ENCODE data around the gene AGBL1.

AGBL1 gene

GRCh38 chr15:86317384-86317740, 237.7 kb downstream of the AGBL1 start:
- Histone ChIP-seq H3K36me3 (no peaks in the 10 kb centered on the region), H3K27ac (no peak overlapping the region), H3K9me3 (no peaks in the 10 kb centered on the region), H3K4me3 (ENCODE audit: low read depth in 1 of 2, low read length in 1 of 2) (no peak overlapping the region), H3K27me3 (no peaks in the 10 kb centered on the region), H3K4me1 (ENCODE audit: control insufficient read depth in 1 of 2, insufficient read depth in 1 of 2, low read depth in 1 of 2, low read length in 1 of 2) (no peaks in the 10 kb centered on the region)
- TF ChIP-seq CTCF (IDR thresholded peaks at IDR 0.05), result no peak

GRCh38 chr15:86322629-86323028, 243.0 kb downstream of the AGBL1 start:
- Histone ChIP-seq H3K27ac (no peak overlapping the region), H3K4me1 (ENCODE audit: control insufficient read depth in 1 of 2, insufficient read depth in 1 of 2, low read depth in 1 of 2, low read length in 1 of 2) (no peaks in the 10 kb centered on the region), H3K36me3 (no peaks in the 10 kb centered on the region), H3K4me3 (ENCODE audit: low read depth in 1 of 2, low read length in 1 of 2) (no peak overlapping the region), H3K9me3 (no peaks in the 10 kb centered on the region), H3K27me3 (no peaks in the 10 kb centered on the region)
- TF ChIP-seq CTCF (IDR thresholded peaks at IDR 0.05), result no peak

GRCh38 chr15:86327230-86327865, 247.7 kb downstream of the AGBL1 start:
- H3K27ac ChIP-seq, result no peak overlapping the region
- H3K4me1 ChIP-seq (ENCODE audit: control insufficient read depth in 1 of 2, insufficient read depth in 1 of 2, low read depth in 1 of 2, low read length in 1 of 2), result no peaks in the 10 kb centered on the region
- H3K9me3 ChIP-seq, result peaks cover 4% of the 10 kb centered on the region
- H3K27me3 ChIP-seq, result no peaks in the 10 kb centered on the region
- TF ChIP-seq CTCF (IDR thresholded peaks at IDR 0.05), result no peak
- H3K4me3 ChIP-seq (ENCODE audit: low read depth in 1 of 2, low read length in 1 of 2), result no peak overlapping the region
- H3K36me3 ChIP-seq, result no peaks in the 10 kb centered on the region

GRCh38 chr15:86328658-86329057, 249.0 kb downstream of the AGBL1 start:
- no peak for TF ChIP-seq CTCF (IDR thresholded peaks at IDR 0.05)
- no peaks in the 10 kb centered on the region for H3K27me3 ChIP-seq
- H3K27ac ChIP-seq, result no peak overlapping the region
- H3K4me1 ChIP-seq (ENCODE audit: control insufficient read depth in 1 of 2, insufficient read depth in 1 of 2, low read depth in 1 of 2, low read length in 1 of 2), result no peaks in the 10 kb centered on the region
- H3K9me3 ChIP-seq, result peaks cover 4% of the 10 kb centered on the region
- no peak overlapping the region for H3K4me3 ChIP-seq (ENCODE audit: low read depth in 1 of 2, low read length in 1 of 2)
- no peaks in the 10 kb centered on the region for H3K36me3 ChIP-seq

GRCh38 chr15:86329311-86330013, 249.8 kb downstream of the AGBL1 start:
- TF ChIP-seq CTCF (IDR thresholded peaks at IDR 0.05), result no peak
- Histone ChIP-seq H3K27ac (no peak overlapping the region), H3K27me3 (no peaks in the 10 kb centered on the region), H3K4me3 (ENCODE audit: low read depth in 1 of 2, low read length in 1 of 2) (no peak overlapping the region), H3K4me1 (ENCODE audit: control insufficient read depth in 1 of 2, insufficient read depth in 1 of 2, low read depth in 1 of 2, low read length in 1 of 2) (no peaks in the 10 kb centered on the region), H3K36me3 (no peaks in the 10 kb centered on the region), H3K9me3 (peaks cover 4% of the 10 kb centered on the region)
